ENCODE measurements around the gene SLC30A5.

SLC30A5 gene

DNA sequence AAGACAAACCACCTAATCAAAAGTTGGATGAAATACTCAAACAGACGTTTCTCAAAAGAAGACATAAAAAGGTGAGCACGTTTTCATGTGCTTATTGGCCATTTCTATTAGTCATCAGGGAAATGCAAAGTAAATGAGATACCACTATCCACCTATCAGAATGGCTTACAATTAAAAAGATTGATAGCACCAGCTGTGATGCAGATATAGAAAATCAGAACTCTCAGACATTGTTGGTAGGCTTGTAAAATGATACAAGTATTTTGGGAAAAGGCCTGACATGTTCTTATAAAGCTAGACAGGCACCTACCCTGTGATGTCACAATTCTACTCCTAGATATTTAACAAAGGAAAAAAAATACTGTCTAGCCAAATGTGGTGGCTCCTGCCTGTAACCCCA, 44.0 kb upstream of the SLC30A5 start:
- Histone ChIP-seq H3K4me2 (no peak overlapping the region), H3K9ac (no peak overlapping the region), H3K4me1 (ENCODE audit: low read depth, poor library complexity, severe bottlenecking) (peaks cover 39% of the 10 kb centered on the region), H4K20me1 (ENCODE audit: insufficient read depth) (no peaks in the 10 kb centered on the region), H3K27ac (no peak overlapping the region), H2AFZ (ENCODE audit: low read depth) (no peak overlapping the region), H3K27me3 (ENCODE audit: insufficient read depth, low read depth) (no peaks in the 10 kb centered on the region), H3K79me2 (ENCODE audit: insufficient read depth, low read depth) (no peaks in the 10 kb centered on the region), H3K36me3 (ENCODE audit: insufficient read depth) (no peaks in the 10 kb centered on the region), H3K4me3 (IDR thresholded peaks at IDR 0.05; ENCODE audit: insufficient read depth, low read depth, low read length) (no peak overlapping the region)
- TF ChIP-seq, protein P1, sequence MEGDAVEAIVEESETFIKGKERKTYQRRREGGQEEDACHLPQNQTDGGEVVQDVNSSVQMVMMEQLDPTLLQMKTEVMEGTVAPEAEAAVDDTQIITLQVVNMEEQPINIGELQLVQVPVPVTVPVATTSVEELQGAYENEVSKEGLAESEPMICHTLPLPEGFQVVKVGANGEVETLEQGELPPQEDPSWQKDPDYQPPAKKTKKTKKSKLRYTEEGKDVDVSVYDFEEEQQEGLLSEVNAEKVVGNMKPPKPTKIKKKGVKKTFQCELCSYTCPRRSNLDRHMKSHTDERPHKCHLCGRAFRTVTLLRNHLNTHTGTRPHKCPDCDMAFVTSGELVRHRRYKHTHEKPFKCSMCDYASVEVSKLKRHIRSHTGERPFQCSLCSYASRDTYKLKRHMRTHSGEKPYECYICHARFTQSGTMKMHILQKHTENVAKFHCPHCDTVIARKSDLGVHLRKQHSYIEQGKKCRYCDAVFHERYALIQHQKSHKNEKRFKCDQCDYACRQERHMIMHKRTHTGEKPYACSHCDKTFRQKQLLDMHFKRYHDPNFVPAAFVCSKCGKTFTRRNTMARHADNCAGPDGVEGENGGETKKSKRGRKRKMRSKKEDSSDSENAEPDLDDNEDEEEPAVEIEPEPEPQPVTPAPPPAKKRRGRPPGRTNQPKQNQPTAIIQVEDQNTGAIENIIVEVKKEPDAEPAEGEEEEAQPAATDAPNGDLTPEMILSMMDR (conservative IDR thresholded peaks at IDR 0.05; ENCODE audit: low read depth, low read length): no peak

DNA sequence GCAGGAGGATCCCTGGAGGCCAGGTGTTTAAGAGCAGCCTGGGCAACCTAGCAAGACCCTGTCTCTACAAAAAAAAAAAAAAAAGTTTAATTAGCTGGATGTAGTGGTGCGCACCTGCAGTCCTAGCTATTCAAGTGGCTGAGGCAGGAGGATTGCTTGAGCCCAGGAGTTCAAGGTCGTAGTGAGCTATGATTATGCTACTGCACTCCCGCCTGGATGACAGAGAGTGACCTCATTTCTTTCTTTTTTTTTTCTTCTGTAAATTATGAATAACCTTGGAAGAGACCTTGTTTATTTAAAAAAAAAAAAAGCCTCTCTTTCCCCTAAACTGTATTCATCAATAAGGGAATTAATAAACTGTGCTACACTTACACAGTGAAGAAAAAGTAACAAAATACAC, 43.6 kb upstream of the SLC30A5 start:
- Histone ChIP-seq H3K27ac (no peak overlapping the region), H2AFZ (ENCODE audit: low read depth) (no peak overlapping the region), H3K4me2 (no peak overlapping the region), H4K20me1 (ENCODE audit: insufficient read depth) (no peaks in the 10 kb centered on the region), H3K79me2 (ENCODE audit: insufficient read depth, low read depth) (no peaks in the 10 kb centered on the region), H3K4me3 (IDR thresholded peaks at IDR 0.05; ENCODE audit: insufficient read depth, low read depth, low read length) (no peak overlapping the region), H3K9ac (no peak overlapping the region), H3K36me3 (ENCODE audit: insufficient read depth) (no peaks in the 10 kb centered on the region), H3K4me1 (ENCODE audit: low read depth, poor library complexity, severe bottlenecking) (peaks cover 35% of the 10 kb centered on the region), H3K27me3 (ENCODE audit: insufficient read depth, low read depth) (no peaks in the 10 kb centered on the region)
- TF ChIP-seq, protein P1 (conservative IDR thresholded peaks at IDR 0.05; ENCODE audit: low read depth, low read length): no peak

DNA sequence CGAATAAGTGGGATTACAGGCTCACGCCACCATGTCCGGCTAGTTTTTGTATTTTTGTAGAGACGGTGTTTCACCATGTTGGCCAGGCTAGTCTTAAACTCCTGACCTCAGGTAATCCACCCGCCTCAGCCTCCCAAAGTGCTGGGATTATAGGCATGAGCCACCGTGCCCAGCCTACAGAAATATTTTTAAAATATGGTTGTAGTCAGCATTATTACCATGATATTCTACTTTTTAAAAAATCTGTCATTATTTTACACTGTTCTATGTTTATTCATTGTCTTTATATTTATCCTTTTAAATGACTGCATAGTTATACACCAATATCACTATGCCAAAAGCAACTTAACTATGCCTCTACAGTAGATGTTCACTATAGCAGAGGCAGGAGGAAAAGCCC, 41.6 kb upstream of the SLC30A5 start:
- Histone ChIP-seq H3K4me1 (ENCODE audit: low read depth, poor library complexity, severe bottlenecking) (peaks cover 15% of the 10 kb centered on the region), H3K4me3 (IDR thresholded peaks at IDR 0.05; ENCODE audit: insufficient read depth, low read depth, low read length) (no peak overlapping the region), H3K4me2 (no peak overlapping the region), H3K79me2 (ENCODE audit: insufficient read depth, low read depth) (no peaks in the 10 kb centered on the region), H3K36me3 (ENCODE audit: insufficient read depth) (no peaks in the 10 kb centered on the region), H3K27ac (no peak overlapping the region), H3K27me3 (ENCODE audit: insufficient read depth, low read depth) (no peaks in the 10 kb centered on the region), H3K9ac (no peak overlapping the region), H4K20me1 (ENCODE audit: insufficient read depth) (no peaks in the 10 kb centered on the region), H2AFZ (ENCODE audit: low read depth) (no peak overlapping the region)
- TF ChIP-seq, protein P1 (conservative IDR thresholded peaks at IDR 0.05; ENCODE audit: low read depth, low read length): no peak

DNA sequence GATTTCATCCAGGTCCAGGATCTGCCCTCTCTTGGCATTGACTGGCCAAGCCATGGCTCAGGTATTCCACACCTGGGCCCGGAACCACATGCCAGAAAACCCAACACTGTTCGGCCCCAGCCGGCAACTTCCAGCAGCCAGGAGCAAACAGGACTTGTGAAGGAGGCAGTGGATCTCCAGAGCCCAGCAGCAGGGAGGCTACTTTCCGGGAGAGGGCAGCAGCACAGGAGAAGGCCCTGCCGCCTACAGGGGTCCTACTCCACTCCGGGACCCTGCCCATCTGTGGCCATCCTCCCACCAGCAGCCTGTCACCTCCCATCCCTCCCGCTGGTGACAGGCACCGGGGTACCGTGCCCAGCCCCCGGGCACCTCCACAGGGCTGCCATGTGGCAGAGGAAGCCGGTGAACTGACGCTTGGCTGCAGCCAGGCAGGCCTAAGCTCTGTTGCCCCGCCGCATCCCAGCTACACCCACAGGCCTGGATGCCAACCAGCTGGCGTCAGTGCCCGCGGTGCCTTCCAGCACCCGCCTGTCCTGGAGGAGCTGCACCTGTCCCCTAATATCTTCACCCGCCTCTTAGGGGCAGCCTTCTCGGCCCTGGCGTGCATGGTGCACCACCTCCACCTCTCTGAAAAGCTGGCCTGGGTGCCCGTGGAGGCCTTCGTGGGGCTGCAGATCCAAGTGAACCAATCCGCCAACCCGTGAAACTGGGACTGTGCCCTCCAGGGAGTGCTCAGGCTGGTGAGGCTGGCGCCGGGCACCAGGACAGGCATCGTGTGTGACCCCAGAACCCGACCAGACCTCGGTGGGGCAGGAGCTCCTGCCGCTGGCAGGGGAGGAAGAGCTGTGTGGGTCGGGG, 18.9 kb upstream of the SLC30A5 start:
- Histone ChIP-seq H3K4me3 (IDR thresholded peaks at IDR 0.05; ENCODE audit: insufficient read depth, low read depth, low read length) (no peak overlapping the region), H3K9ac (no peak overlapping the region)
- TF ChIP-seq, protein P1 (conservative IDR thresholded peaks at IDR 0.05; ENCODE audit: low read depth, low read length): no peak

More for the DNA sequence above, 18.9 kb upstream of the SLC30A5 start:
- Histone ChIP-seq H4K20me1 (ENCODE audit: insufficient read depth) (no peaks in the 10 kb centered on the region), H3K4me1 (ENCODE audit: low read depth, poor library complexity, severe bottlenecking) (no peaks in the 10 kb centered on the region), H3K4me2 (no peak overlapping the region), H3K27me3 (ENCODE audit: insufficient read depth, low read depth) (no peaks in the 10 kb centered on the region), H3K79me2 (ENCODE audit: insufficient read depth, low read depth) (no peaks in the 10 kb centered on the region), H3K36me3 (ENCODE audit: insufficient read depth) (no peaks in the 10 kb centered on the region), H2AFZ (ENCODE audit: low read depth) (no peak overlapping the region), H3K27ac (no peak overlapping the region)
